Measurements from ENCODE around the gene SH3PXD2A.

GRCh38 chr10:103836861-103837260 is 18.5 kb downstream of the SH3PXD2A start:
- TF ChIP-seq POLR2A (IDR thresholded peaks at IDR 0.05), result no peak
- TF ChIP-seq, protein P1, sequence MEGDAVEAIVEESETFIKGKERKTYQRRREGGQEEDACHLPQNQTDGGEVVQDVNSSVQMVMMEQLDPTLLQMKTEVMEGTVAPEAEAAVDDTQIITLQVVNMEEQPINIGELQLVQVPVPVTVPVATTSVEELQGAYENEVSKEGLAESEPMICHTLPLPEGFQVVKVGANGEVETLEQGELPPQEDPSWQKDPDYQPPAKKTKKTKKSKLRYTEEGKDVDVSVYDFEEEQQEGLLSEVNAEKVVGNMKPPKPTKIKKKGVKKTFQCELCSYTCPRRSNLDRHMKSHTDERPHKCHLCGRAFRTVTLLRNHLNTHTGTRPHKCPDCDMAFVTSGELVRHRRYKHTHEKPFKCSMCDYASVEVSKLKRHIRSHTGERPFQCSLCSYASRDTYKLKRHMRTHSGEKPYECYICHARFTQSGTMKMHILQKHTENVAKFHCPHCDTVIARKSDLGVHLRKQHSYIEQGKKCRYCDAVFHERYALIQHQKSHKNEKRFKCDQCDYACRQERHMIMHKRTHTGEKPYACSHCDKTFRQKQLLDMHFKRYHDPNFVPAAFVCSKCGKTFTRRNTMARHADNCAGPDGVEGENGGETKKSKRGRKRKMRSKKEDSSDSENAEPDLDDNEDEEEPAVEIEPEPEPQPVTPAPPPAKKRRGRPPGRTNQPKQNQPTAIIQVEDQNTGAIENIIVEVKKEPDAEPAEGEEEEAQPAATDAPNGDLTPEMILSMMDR (IDR thresholded peaks at IDR 0.05), result no peak
